GOT3 (cell line): ENCODE measurements around the gene KRCC1.
"Not testable (repeated sequence)": the region's sequence is repeated elsewhere in the genome, so short reads cannot be mapped to it uniquely, and the experiment has no call there.

Experiments
- DNase-seq: peaks from one replicate; lab custom pipeline; 2025; ENCODE audit warnings: mixed read lengths; lab: John Stamatoyannopoulos, UW

The KRCC1 gene

GRCh38 chr2:88038263-88039105, 17.1 kb downstream of the KRCC1 start:
- no peak for DNase-seq

GRCh38 chr2:88036606-88037005, 19.0 kb downstream of the KRCC1 start:
- no peak for DNase-seq

DNA sequence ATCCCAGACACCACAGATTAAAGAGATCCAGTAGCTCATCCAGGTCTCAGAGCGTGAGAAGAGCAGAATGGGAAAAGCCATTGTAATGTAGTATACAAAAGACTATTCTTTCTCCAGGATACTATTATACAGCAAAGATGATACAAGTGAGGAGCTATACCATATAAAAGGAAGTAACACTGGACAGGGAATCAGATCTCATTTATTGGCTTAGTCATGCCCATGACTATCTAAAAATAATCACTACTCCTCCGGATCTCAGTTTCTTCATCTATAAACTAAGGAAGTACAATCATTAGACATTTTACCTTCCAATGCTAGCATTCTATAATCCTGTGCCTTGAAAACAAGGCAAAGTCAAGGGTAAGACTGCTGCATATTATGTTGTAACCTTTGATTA, 19.4 kb downstream of the KRCC1 start:
- no peak for DNase-seq

DNA sequence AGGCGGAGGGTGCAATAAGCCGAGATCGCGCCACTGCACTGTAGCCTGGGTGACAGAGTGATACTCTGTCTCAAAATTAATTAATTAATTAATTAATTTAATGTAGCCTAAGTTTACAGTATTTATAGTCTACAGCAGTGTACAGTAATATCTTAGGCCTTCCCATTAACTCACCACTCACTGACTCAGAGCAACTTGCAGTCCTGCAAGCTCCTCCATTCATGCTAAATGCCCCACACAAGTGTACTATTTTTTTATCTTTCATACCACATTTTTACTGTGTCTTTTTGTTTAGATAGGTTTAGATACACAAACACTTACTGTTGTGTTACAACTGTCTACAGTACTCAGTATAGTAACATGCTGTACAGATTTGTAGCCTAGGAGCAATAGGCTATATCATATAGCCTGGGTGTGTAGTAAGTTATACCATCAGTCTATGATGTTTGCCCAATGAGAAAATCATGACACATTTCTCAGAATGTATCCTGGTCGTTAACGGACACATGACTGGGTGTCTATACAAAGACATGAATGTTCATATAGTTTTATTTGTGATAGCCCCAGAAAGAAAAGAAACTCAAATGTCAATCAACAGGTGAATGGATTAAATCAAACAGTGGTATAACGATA, 23.4 kb downstream of the KRCC1 start:
- DNase-seq: no peak

- no peak for DNase-seq
Measured at GRCh38 chr2:88028931-88029330, 26.7 kb downstream of the KRCC1 start.

DNA sequence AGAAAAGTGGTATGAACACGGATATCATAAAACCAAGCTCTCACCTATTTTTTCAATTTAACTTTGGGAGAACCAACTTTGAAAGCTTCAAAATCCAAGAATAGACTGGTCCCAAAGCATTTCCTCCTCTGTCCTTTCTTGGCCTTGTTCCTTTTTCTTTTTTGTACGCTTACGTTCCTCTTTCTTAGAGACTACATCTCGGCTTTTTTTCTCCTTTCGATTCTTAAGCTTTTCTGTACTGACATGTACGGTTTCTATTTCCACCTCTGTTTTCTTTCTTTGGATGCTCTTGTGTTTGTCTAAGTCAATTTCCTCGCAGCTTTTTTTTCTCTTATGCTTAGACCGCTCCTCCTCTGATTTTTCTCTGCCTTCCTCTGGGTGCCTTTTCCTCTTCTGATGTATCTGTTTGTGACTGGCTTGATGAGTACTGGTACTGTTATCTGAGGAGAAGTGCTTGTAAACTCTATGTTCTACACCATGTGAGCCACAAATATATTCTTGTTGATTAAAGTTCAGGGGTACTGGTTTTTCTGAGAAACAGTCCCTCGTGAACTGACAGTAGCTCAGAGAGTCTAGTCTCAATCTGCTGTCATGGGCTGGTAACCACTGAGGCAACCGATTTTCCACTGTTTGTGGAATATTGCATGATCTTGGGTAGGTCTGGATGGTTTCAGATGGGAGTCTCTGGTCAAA, 27.7 kb downstream of the KRCC1 start:
- no peak for DNase-seq

GRCh38 chr2:88024509-88024908, 31.1 kb downstream of the KRCC1 start:
- DNase-seq: no peak

- DNase-seq: no peak
Measured at GRCh38 chr2:88022669-88022921, 33.0 kb downstream of the KRCC1 start.

DNA sequence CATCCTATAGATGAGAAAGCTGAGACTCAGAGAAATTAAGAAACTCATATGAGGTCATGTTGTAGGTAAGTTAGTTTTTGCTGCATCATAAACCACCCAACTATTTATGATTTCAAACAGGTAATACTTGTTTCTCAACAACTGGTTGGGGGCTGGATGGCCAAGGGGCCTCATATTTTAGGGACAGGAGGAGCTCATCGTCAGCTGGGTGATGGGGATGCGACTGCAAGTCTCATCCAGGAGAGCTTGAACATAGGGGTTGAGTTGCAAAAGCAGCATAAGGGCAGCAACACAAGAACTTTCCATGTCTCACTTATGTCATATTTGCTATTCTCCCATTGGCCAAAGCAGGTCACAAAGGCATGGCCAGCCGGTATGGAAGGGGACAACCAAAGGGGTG, 35.6 kb downstream of the KRCC1 start:
- DNase-seq: no peak

DNA sequence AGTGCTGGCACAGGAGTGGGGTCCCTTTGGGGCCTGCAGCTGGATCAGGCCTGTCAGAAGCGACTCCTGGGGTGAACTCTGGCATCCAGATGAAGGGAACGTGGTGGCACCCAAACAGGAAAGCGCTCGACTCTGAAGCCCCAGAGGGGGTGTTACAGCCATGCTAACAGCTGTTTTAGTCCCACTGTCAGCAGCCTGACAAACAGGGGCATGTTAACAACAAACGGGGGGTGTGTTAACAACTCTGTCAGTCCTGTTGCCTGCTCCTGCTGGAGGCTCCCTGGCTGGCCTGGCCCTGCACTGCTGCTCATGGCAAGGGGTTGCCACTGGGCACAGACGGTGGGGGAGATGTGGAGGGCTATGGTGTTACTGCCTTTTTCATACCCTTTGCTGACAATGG, 36.7 kb downstream of the KRCC1 start:
- no peak for DNase-seq

DNA sequence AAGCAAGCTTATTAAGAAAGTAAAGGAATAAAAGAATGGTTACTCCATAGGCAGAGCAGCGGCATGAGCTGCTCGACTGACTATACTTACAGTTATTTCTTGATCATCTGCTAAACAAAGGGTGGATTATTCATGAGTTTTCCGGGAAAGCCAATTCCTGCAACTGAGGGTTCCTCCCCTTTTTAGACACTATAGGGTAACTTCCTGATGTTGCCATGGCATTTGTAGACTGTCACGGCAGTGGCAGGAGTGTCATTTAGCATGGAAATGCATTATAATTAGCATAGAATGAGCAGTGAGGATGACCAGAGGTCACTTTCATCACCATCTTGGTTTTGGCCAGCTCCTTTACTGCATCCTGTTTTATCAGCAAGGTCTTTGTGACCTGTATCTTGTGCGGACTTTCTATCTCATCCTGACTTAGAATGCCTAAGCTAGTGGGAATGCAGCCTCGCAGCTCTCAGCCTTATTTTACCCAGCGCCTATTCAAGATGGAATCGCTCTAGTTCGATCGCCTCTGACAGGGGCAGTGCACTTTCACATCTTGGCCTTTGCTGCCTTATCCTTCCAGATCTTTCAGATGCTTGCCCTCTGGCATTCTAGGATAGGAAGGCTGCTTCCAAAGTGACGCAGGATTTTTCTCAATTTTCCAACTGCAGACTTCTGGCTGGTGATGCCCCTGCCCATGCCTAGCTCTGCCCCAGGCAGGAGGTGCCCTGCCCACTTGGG, 37.3 kb downstream of the KRCC1 start:
- DNase-seq: not testable (repeated sequence)

DNA sequence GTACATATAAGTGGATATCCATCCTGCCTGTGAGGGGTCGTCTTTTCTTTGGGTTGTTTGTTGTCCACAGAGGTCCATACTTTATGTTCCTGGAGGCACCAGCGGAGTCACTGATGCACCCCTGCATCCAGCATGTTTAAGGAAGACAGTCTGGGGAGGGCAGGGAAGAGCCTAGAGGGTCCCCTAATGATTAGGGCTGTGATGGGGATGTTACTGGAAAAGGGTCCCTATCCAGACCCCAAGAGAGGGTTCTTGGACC, 37.9 kb downstream of the KRCC1 start:
- DNase-seq: not testable (repeated sequence)

GRCh38 chr2:88016960-88017779, 38.4 kb downstream of the KRCC1 start:
- DNase-seq: no peak

DNA sequence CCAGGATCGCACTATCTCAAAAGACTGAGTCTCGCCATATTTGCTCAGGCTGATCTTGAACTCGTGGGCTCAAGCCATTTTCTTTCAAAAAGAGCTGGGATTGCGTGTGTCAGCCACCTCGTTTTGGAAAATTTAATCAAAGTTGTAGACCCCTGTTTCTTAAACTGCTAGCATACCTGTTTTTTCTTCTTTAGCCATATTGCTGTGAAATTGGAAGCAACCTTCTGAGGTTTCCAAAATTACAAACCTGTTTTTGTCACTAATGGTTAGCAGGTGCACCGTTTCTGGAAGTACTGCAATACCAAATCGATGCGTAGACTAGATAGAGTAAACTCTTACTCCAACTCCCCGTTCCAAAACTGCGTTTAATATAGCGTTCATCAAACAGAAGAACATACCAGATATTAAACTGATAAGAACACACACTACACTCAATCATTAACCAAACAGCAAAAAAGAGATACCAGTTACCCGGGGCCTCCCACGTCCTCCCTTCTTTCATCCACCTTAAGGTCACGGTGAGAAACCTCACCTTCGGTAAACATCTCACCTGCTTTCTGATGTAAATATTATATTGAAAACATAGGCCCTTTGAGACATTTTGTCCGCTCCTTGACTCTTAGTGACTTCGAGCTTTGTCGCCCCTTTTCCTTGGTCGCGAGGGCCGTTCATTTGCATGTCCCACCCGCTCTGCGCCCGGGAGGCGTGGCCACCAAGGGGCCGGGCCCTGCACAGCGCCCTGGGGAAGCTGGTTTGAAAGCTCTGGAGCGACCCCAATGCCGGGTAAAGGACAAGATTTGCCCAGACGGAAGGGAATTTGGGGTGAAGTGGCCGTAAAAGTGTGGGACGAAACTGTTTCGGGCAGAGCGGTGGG, 39.3 kb downstream of the KRCC1 start, which contains the start of gene RNU2-63P:
Gene RNU2-63P (minus strand): TSS at position 462 of the 874 bp plus-strand sequence.
- DNase-seq: peak; percentile 31

- no peak for DNase-seq
Measured at GRCh38 chr2:88011011-88011410, 44.6 kb downstream of the KRCC1 start.

GRCh38 chr2:88010136-88010535, 45.4 kb downstream of the KRCC1 start:
- DNase-seq: no peak

- no peak for DNase-seq
Measured at GRCh38 chr2:88006912-88007439, 48.6 kb downstream of the KRCC1 start.

DNA sequence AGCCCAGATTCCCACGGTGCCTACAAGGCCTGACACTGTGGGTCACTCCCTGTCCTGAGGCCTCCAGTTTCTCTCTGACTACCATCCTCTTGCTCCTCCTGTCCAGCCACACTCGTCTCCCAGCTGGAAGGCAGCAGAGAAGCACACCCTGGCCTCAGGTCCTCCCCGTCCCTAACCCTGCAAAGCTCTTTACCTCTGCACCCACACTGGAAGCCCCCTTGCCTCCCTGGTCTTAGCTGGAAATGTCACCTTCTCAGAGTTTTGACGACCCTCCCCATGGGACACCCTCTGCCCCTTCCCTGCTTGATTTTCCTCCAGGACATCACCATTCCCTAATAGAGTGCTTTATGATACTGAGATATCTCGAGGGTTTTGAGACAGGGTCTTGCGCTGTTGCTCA, 49.8 kb downstream of the KRCC1 start:
- DNase-seq: no peak

GRCh38 chr2:88003074-88003755, 52.4 kb downstream of the KRCC1 start:
- no peak for DNase-seq

- DNase-seq: no peak
Measured at GRCh38 chr2:88002359-88002707, 53.2 kb downstream of the KRCC1 start.
